ENCODE results near the gene HRH2. TPM values are rescaled to one million over a fixed set of nuclear protein-coding genes. Genes with fewer than 3 reads are reported as not detected.

Gene HRH2
- total RNA-seq, 2 donors from 2014 or later = 0.78 TPM; not detected in 1

DNA sequence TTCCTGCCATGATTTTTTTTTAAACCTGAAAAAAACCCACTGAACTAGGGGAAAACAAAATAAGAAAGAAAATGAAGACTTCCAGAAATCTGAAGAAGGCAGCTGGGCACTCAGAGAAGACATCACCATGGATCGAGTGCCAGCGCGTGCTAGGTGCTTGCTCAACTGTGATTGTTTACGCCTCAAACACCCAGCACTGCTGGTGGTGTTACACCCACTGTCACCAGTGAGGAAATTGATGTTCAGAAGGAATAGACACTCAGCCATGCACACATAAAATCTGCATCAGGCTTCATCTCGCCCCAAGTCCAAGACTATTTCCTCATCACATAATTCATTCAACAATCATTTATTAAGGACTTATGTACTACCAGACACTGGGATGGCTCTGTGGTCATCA, 82.1 kb downstream of the HRH2 start:
- no peaks in the 10 kb centered on the region for H3K27me3 ChIP-seq
- WGBS, 2 donors = 66 to 76% methylated on average over 5 of the region's 5 CpGs
- ATAC-seq (no peak), DNase-seq (no peak)
- H3K4me1 ChIP-seq = no peaks in the 10 kb centered on the region
- H3K4me3 ChIP-seq = no peak overlapping the region
- H3K36me3 ChIP-seq (replicated peaks in 1 of 2; ENCODE audit: insufficient read depth in 1 of 2, low read depth in 2 of 2) = no peaks in the 10 kb centered on the region
- H3K27ac ChIP-seq = no peak overlapping the region
- TF ChIP-seq POLR2A (IDR thresholded peaks at IDR 0.05) = no peak
- TF ChIP-seq, protein P1, sequence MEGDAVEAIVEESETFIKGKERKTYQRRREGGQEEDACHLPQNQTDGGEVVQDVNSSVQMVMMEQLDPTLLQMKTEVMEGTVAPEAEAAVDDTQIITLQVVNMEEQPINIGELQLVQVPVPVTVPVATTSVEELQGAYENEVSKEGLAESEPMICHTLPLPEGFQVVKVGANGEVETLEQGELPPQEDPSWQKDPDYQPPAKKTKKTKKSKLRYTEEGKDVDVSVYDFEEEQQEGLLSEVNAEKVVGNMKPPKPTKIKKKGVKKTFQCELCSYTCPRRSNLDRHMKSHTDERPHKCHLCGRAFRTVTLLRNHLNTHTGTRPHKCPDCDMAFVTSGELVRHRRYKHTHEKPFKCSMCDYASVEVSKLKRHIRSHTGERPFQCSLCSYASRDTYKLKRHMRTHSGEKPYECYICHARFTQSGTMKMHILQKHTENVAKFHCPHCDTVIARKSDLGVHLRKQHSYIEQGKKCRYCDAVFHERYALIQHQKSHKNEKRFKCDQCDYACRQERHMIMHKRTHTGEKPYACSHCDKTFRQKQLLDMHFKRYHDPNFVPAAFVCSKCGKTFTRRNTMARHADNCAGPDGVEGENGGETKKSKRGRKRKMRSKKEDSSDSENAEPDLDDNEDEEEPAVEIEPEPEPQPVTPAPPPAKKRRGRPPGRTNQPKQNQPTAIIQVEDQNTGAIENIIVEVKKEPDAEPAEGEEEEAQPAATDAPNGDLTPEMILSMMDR (IDR thresholded peaks at IDR 0.05) = no peak
- intact Hi-C loops (cut with DNase I) = no loop called here
- H3K9me3 ChIP-seq = no peaks in the 10 kb centered on the region

DNA sequence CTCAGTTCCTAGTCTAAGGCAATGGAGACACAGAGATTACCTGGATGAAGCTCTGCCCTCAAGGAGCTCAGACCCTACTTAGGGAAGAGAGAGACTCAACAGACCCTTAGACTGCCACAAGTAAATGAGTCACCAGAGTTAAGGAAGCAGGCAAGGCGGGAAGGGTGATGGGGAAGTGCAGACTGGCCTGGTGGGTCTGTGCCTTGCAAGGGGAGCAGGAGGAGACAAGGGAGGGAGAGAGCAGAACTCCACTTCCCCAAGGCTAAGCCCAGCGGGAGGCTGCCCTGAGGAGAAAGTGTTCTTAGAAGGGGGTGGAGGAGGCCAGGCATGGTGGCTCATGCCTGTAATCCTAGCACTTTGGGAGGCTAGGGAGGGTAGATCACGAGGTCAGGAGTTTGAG, 83.7 kb downstream of the HRH2 start:
- no peak for TF ChIP-seq POLR2A (IDR thresholded peaks at IDR 0.05)
- H3K27me3 ChIP-seq = no peaks in the 10 kb centered on the region
- ATAC-seq (no peak), DNase-seq (no peak)
- H3K9me3 ChIP-seq = no peaks in the 10 kb centered on the region
- no peaks in the 10 kb centered on the region for H3K4me1 ChIP-seq
- no peak overlapping the region for H3K4me3 ChIP-seq
- intact Hi-C loops (cut with DNase I) = no loop called here
- 29 to 64% methylated on average over 3 of the region's 3 CpGs for WGBS, 2 donors
- H3K27ac ChIP-seq = no peak overlapping the region
- no peaks in the 10 kb centered on the region for H3K36me3 ChIP-seq (replicated peaks in 1 of 2; ENCODE audit: insufficient read depth in 1 of 2, low read depth in 2 of 2)

- H3K36me3 ChIP-seq (replicated peaks in 1 of 2; ENCODE audit: insufficient read depth in 1 of 2, low read depth in 2 of 2) = no peaks in the 10 kb centered on the region
- WGBS, 2 donors = 62 to 64% methylated on average over 9 to 10 of the region's 10 CpGs
- intact Hi-C loops (cut with DNase I) = no loop called here
- DNase-seq (no peak), ATAC-seq (no peak)
- H3K27ac ChIP-seq = no peak overlapping the region
- no peaks in the 10 kb centered on the region for H3K4me1 ChIP-seq
- no peaks in the 10 kb centered on the region for H3K9me3 ChIP-seq
- H3K27me3 ChIP-seq = no peaks in the 10 kb centered on the region
- no peak overlapping the region for H3K4me3 ChIP-seq
- no peak for TF ChIP-seq POLR2A (IDR thresholded peaks at IDR 0.05)
- TF ChIP-seq, protein P1 (IDR thresholded peaks at IDR 0.05) = no peak
Measured at GRCh38 chr5:175742290-175742994, 84.6 kb downstream of the HRH2 start.

- Histone ChIP-seq H3K27ac (no peak overlapping the region), H3K4me1 (no peaks in the 10 kb centered on the region), H3K36me3 (replicated peaks in 1 of 2; ENCODE audit: insufficient read depth in 1 of 2, low read depth in 2 of 2) (no peaks in the 10 kb centered on the region), H3K4me3 (no peak overlapping the region), H3K27me3 (no peaks in the 10 kb centered on the region), H3K9me3 (no peaks in the 10 kb centered on the region)
- 42 to 83% methylated on average over 1 of the region's 1 CpG for WGBS, 2 donors
- TF ChIP-seq, protein P1 (IDR thresholded peaks at IDR 0.05) = no peak
- no peak for TF ChIP-seq POLR2A (IDR thresholded peaks at IDR 0.05)
- intact Hi-C loops (cut with DNase I) = no loop called here
- no peak for ATAC-seq
- DNase-seq = no peak
Measured at GRCh38 chr5:175743676-175744210, 85.9 kb downstream of the HRH2 start.

- no peak overlapping the region for H3K4me3 ChIP-seq
- peaks cover 0 to 6% of the 10 kb centered on the region in 2 donors for H3K27me3 ChIP-seq
- no peaks in the 10 kb centered on the region for H3K36me3 ChIP-seq (replicated peaks in 1 of 2; ENCODE audit: insufficient read depth in 1 of 2, low read depth in 2 of 2)
- ATAC-seq (no peak), DNase-seq (no peak)
- H3K9me3 ChIP-seq = no peaks in the 10 kb centered on the region
- no peak for TF ChIP-seq POLR2A (IDR thresholded peaks at IDR 0.05)
- TF ChIP-seq, protein P1 (IDR thresholded peaks at IDR 0.05) = no peak
- no peaks in the 10 kb centered on the region for H3K4me1 ChIP-seq
- intact Hi-C loops (cut with DNase I) = no loop called here
- WGBS, 2 donors = 51 to 63% methylated on average over 3 of the region's 3 CpGs
- no peak overlapping the region for H3K27ac ChIP-seq
Measured at GRCh38 chr5:175745210-175745609, 87.3 kb downstream of the HRH2 start.

Measured in body of pancreas (tissue), 4 donors.